Epithelial cell of prostate (primary cell): ENCODE data around the gene FAM124B.
"Not testable (repeated sequence)": the region's sequence is repeated elsewhere in the genome, so short reads cannot be mapped to it uniquely, and the experiment has no call there.

Source experiments
- DNase-seq: peaks from one replicate; pipeline ENCODE4 v3.0.0-alpha.2; 2011; ENCODE audit warnings: low read depth, low spot score
- H3K27ac ChIP-seq: fragments of 450-650 bp; 2 replicates; pipeline ENCODE4 v1.5.1; 2017; ENCODE audit warnings: mild to moderate bottlenecking

Gene FAM124B

GRCh38 chr2:224386876-224387275, 15.0 kb downstream of the FAM124B start:
- no peak overlapping the region for H3K27ac ChIP-seq
- DNase-seq: no peak

- no peak for DNase-seq
These were observed 18.8 kb downstream of the FAM124B start for GRCh38 chr2:224382973-224383555.

GRCh38 chr2:224382280-224382647, 19.6 kb downstream of the FAM124B start:
- H3K27ac ChIP-seq, DNase-seq: not testable (repeated sequence)

More at GRCh38 chr2:224382973-224383555, 18.8 kb downstream of the FAM124B start:
- no peak overlapping the region for H3K27ac ChIP-seq

GRCh38 chr2:224381521-224382279, 20.2 kb downstream of the FAM124B start:
- no peak for DNase-seq
- no peak overlapping the region for H3K27ac ChIP-seq

GRCh38 chr2:224379986-224380385, 21.9 kb downstream of the FAM124B start:
- DNase-seq: no peak
- no peak overlapping the region for H3K27ac ChIP-seq

GRCh38 chr2:224379172-224379571, 22.7 kb downstream of the FAM124B start:
- no peak overlapping the region for H3K27ac ChIP-seq
- DNase-seq: no peak

- DNase-seq: no peak
- no peak overlapping the region for H3K27ac ChIP-seq
These were observed 23.2 kb downstream of the FAM124B start for GRCh38 chr2:224378701-224379097.

- DNase-seq: no peak
- H3K27ac ChIP-seq: no peak overlapping the region
These were observed 23.9 kb downstream of the FAM124B start for GRCh38 chr2:224377751-224378700.

GRCh38 chr2:224372641-224373040, 29.3 kb downstream of the FAM124B start:
- H3K27ac ChIP-seq: no peak overlapping the region
- no peak for DNase-seq

GRCh38 chr2:224369028-224369632, 32.8 kb downstream of the FAM124B start:
- DNase-seq: no peak
- H3K27ac ChIP-seq: no peak overlapping the region

- H3K27ac ChIP-seq: no peak overlapping the region
- DNase-seq: no peak
These were observed 35.6 kb downstream of the FAM124B start for GRCh38 chr2:224366267-224366844.

GRCh38 chr2:224365331-224365730, 36.6 kb downstream of the FAM124B start:
- no peak overlapping the region for H3K27ac ChIP-seq
- no peak for DNase-seq

GRCh38 chr2:224363281-224363680, 38.6 kb downstream of the FAM124B start:
- H3K27ac ChIP-seq: no peak overlapping the region
- no peak for DNase-seq

- no peak for DNase-seq
- no peak overlapping the region for H3K27ac ChIP-seq
These were observed 39.8 kb downstream of the FAM124B start for GRCh38 chr2:224362094-224362493.

GRCh38 chr2:224360801-224361251, 41.1 kb downstream of the FAM124B start:
- no peak for DNase-seq
- no peak overlapping the region for H3K27ac ChIP-seq

GRCh38 chr2:224359569-224359968, 42.3 kb downstream of the FAM124B start:
- DNase-seq: no peak

GRCh38 chr2:224357098-224357901, 44.6 kb downstream of the FAM124B start:
- H3K27ac ChIP-seq: no peak overlapping the region
- DNase-seq: no peak

More at GRCh38 chr2:224359569-224359968, 42.3 kb downstream of the FAM124B start:
- no peak overlapping the region for H3K27ac ChIP-seq

GRCh38 chr2:224354632-224355211, 47.2 kb downstream of the FAM124B start:
- H3K27ac ChIP-seq: no peak overlapping the region
- no peak for DNase-seq

GRCh38 chr2:224350703-224351102, 51.2 kb downstream of the FAM124B start:
- no peak for DNase-seq
- H3K27ac ChIP-seq: no peak overlapping the region
